ENCODE measurements around the gene LMO7.
"Not testable (repeated sequence)": the region's sequence is repeated elsewhere in the genome, so short reads cannot be mapped to it uniquely, and the experiment has no call there.

LMO7 gene

DNA sequence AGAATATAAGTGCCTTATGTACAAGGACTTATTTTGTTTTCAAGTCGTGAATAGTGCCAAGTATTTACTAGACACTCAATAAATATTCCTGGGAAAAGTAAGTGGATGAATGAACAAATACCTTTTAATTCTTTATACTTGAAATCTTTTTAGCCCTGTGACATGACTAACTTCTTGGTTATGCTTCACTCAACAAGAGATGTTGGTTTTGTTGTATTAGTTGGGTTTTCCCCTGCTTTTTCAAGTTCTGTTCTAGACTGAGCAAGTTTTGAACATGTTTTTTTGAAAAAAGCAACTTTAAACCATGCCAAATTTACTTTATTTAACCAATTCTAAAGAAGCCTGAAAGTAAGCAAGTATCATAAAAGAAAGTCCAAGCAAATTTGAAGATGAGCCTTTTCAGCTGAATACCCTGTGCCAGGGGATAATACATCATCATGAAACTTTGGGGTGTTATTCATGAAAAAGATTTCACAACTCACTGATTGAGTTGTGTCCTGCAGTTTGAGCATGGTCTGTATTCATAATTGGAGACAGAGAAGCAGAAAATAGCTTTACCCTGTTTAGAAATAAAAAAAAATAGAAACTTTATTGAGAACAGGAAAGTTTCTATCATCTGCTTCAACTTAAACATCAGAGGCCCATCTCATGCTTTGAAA, 11.1 kb downstream of the LMO7 start:
- DNase-seq (ENCODE audit: low read depth in 2 of 2, low spot score in 1 of 2), result no peak

DNA sequence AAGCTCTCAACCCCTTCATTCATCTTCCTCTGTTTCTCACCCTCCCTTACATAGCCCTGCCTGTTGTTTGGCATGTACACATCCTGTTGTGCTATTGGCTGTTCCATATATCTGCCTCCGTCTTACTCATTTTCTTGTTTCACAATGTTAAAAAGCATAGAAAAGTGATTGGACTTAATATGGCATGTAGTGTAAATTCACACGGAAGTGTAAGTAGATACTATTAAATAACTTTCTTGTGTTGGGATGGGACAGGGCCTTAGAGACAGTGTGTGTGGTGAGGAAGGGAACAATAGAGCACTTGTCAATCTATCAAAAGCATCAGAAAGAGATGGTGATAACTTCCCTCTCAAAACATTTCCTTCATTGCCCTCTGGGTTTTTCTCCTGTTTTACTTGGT, 12.3 kb downstream of the LMO7 start:
- no peak for DNase-seq (ENCODE audit: low read depth in 2 of 2, low spot score in 1 of 2)

DNA sequence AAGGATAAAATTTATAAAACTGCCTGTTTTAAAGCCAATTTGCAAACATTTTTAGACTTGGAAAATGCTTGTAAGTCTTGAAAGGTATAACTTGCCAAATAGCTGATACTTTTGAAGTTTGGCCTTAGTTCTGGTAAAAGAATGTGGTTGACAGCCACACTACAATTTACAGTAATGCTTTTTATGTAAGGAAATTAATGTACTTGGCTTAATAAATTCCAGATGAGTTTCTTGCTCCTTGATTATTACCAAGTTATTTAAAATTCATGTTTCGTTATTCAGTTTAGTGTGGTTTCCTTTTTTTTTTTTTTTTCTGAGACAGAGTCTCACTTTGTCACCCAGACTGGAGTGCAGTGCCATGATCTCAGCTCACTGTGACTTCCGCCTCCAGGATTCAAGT, 14.9 kb downstream of the LMO7 start:
- no peak for DNase-seq (ENCODE audit: low read depth in 2 of 2, low spot score in 1 of 2)

DNA sequence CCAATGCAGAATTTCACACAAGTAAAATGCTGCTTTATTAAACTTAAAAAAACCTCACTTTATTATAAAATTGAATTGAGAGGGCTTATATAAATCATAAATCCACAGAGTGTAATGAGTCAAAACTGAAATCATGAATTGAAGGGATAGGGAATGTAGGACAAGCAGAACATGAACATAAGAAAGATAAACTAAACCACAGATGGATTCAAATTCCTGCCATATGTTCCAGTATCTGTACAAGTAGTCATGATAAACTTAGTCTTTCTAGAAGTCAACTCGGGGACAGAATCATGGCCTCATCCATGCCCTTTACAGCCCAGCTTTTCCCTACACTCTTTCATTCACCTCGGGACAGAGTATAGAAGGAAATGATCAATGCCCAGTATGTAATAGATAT, 16.6 kb downstream of the LMO7 start:
- DNase-seq (ENCODE audit: low read depth in 2 of 2, low spot score in 1 of 2), result no peak

DNA sequence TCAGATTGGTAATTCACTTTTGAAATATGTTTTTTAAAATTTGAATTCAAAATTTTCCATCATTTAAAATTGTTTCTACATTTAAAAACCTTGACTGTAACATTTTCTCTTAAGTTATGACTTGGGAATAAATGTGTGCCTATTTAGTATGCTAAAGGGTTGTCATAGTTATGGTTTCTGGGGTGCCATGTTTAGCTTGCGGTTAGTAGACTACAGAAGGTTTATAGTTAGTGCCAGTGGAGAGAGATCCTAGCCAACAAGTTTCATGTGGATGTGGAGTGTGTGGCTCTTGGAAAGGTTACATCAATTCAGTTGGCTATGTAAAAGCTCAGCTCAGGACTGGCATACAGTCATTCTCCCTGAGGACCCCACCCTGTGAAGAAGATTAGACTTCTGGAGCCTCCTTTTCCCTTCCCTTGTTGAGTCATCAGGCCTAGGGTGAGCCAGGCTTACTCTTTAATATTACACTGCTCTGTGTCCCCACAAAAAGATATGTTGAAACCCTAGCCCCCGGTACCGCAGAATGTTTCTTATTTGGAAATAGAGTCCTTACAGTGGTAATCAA, 20.4 kb downstream of the LMO7 start:
- DNase-seq (ENCODE audit: low read depth in 2 of 2, low spot score in 1 of 2), result no peak

DNA sequence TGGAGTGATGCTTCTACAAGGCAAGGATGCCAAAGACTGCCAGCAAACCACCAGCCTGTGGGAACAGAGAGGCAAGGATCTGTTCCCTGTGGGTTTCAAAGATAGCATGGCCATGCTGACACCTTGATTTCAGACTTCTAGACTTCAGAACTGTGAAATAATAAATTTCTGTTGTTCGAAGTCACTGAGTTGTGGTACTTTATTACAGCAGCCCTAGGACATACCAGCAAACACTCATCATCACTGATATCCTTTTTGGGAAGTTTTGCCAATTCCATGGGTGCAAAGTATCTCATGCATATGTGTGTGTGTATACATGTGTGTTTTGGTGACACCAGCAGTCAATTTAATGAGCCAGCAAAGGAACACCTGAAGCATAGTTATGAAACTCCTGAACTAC, 21.0 kb downstream of the LMO7 start:
- no peak for DNase-seq (ENCODE audit: low read depth in 2 of 2, low spot score in 1 of 2)

DNA sequence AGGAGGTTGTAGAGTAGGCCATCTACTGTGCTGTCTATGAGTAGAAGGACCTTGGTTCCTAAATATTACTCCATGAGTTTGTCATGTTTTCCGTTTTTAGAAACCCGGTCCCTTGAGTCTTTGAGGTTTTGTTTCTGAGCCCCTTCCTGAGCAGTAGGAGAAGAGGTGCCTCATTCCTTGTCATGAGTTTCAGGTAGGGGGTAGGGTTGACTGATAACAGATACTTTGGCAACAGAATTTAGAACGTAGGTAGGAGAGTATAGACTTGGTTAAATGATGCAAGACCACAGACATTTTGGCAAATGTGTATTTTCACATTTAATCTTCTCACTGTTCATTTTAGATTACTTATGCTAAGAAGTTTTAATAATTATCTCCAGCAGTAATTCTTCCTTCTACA, 24.6 kb downstream of the LMO7 start:
- no peak for DNase-seq (ENCODE audit: low read depth in 2 of 2, low spot score in 1 of 2)

GRCh38 chr13:75661443-75661842, 25.3 kb downstream of the LMO7 start:
- no peak for DNase-seq (ENCODE audit: low read depth in 2 of 2, low spot score in 1 of 2)

- DNase-seq (ENCODE audit: low read depth in 2 of 2, low spot score in 1 of 2), result no peak
These were observed 30.7 kb downstream of the LMO7 start for GRCh38 chr13:75666646-75667351.

- no peak for DNase-seq (ENCODE audit: low read depth in 2 of 2, low spot score in 1 of 2)
These were observed 33.6 kb downstream of the LMO7 start for GRCh38 chr13:75669706-75670105.

- no peak for DNase-seq (ENCODE audit: low read depth in 2 of 2, low spot score in 1 of 2)
These were observed 34.4 kb downstream of the LMO7 start for GRCh38 chr13:75670496-75670895.

GRCh38 chr13:75675421-75675820, 39.3 kb downstream of the LMO7 start:
- no peak for DNase-seq (ENCODE audit: low read depth in 2 of 2, low spot score in 1 of 2)

DNA sequence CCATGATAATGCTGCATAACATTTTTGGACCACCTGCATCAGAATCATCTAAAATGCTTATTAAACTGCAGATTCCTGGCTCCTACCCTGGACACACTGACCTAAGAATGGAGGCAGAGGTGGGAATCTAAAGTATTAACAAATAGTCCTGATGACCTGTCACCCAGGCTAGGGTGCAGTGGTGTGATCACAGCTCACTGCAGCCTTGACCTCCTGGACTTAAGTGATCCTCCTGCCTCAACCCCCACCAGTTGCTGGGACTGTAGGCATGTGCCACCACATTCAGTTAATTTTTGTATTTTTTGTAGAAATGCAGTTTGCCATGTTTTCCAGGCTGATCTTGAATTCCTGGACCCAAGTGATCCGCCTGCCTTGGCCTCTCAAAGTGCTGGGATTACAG, 43.3 kb downstream of the LMO7 start:
- no peak for DNase-seq (ENCODE audit: low read depth in 2 of 2, low spot score in 1 of 2)

GRCh38 chr13:75680251-75680650, 44.1 kb downstream of the LMO7 start:
- DNase-seq (ENCODE audit: low read depth in 2 of 2, low spot score in 1 of 2), result not testable (repeated sequence)

GRCh38 chr13:75682326-75682725, 46.2 kb downstream of the LMO7 start:
- no peak for DNase-seq (ENCODE audit: low read depth in 2 of 2, low spot score in 1 of 2)

DNA sequence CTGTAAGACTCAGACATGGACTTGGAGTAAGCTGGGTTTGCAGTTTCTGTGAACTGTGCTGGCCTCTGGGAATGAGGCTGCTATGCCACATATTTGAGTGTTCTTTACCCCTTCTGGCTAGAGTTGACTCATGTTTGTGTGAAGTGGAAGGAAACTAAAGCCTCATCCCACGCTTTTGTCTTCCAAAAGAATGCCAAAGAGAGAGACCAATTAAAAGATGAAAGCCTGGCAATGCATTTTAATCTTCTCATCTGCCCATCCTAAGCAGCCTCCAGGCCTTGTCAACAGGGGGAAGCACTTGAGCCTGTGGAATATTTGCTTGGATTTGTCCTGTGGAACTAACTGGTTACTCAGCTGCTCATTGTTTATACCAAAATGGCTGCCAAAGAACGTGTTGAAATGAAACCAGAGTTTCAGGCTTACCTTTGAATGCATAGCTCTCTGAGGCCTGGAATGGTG, 49.1 kb downstream of the LMO7 start:
- no peak for DNase-seq (ENCODE audit: low read depth in 2 of 2, low spot score in 1 of 2)

GRCh38 chr13:75687150-75687763, 51.1 kb downstream of the LMO7 start:
- DNase-seq (ENCODE audit: low read depth in 2 of 2, low spot score in 1 of 2), result no peak

GRCh38 chr13:75689686-75690085, 53.6 kb downstream of the LMO7 start:
- DNase-seq (ENCODE audit: low read depth in 2 of 2, low spot score in 1 of 2), result no peak

- DNase-seq (ENCODE audit: low read depth in 2 of 2, low spot score in 1 of 2), result no peak
These were observed 54.5 kb downstream of the LMO7 start for GRCh38 chr13:75690607-75691006.

- no peak for DNase-seq (ENCODE audit: low read depth in 2 of 2, low spot score in 1 of 2)
These were observed 55.1 kb downstream of the LMO7 start for GRCh38 chr13:75691183-75691582.

DNA sequence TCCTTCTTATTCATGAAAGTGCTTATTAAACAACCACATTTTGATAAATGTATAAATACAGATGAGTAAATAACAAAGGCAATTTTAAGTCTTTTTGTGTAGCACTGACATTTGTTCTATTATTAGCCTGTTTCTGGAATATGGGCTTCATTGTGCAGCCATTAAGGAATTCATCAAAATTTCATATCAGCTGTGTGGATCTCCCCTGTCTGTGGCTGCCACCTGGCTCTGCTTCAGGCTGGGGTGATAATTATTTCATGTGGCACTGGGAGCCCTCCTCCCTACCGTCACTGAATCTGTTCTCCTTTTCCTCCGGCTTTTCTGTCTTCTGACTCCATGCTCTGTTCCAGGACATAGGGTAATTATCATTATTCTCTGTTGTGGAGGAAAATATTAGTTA, 57.1 kb downstream of the LMO7 start:
- DNase-seq (ENCODE audit: low read depth in 2 of 2, low spot score in 1 of 2), result no peak

DNA sequence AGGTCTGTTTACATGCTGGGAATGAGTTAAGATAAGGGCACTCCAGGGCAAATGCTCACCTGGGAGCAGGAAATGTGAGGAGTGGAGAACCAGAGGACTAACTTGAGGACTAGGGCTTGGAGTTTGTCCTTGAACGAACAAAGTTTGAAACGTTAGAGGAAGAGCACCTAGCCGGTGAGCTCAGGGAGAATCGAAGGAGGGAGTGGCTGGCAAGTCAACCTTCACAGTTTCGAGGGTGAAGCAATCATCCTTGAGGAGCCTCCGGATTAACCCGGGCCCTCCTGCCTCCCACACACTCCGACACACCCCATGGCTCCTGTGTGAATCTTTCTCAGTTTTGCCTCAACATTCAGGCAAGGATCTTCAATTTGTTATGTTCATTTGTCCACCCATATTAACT, 58.6 kb downstream of the LMO7 start:
- DNase-seq (ENCODE audit: low read depth in 2 of 2, low spot score in 1 of 2), result no peak

All from stimulated activated CD8-positive, alpha-beta memory T cell treated with anti-CD3 and anti-CD28 coated beads, Interleukin-4, amount 100 ng/mL, for 4 hours (primary cell).